ENCODE measurements around the gene PIGW. TPM values are rescaled to one million over a fixed set of nuclear protein-coding genes. Genes with fewer than 3 reads are reported as not detected.

PIGW gene
- total and polyA plus RNA-seq, 9 of the 15 experiments (the other 6 are each of a cell fraction or from before 2014, with no cell fraction given) = 9.5 to 33.9 (median 21.2) TPM

DNA sequence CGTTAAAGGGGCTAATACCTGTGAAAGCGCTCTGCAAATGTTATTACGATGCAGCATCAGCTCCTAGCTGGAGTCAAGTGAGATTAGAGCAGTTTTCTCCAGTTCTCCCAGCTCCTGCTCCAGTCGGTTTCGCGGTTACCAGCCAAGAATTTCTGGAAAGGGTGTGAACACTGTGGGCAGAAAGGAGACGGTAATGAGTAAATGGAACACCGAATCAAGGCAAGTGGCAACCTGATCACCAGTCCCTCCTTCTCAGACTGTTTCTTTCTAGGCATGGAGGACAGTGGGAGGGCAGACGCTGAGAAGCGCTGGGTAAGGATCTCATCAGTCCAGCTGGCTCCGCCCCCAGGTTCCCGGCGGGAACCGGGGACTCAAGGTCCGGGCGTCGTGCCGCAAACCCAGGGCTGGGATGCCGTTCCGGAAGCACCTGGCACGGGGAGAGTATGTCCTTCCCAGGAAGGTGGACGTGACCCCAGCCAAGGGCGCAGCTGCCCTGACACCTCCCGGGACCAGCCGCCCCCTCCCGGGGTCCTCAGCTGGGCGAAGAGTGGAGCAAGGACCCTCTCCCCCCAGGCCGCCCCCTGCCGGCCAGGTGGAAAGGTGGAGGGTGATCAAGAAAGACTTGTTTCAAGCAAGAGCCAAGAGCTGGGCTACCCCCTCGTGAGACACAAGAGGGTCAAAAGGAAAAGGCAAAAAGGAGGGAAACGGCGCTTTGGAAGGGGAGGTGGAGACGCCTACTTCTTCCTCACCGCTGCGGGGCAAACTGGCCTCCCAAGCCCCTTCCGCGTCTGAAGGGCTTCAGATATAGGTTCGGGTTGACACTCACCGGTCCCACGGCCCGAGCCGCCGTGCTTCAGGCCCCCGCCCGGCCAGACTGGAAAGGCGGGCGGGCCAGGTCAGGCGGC, 600 bp upstream of the PIGW start:
- ChIA-PET CTCF (ENCODE audit: low intra/inter-chr PET ratio) (no interaction called here), POLR2A (interaction anchor here (0.5 to 3.6 kb wide), 10 partner anchors 10 to 876 kb away, joined by 3 to 72 read pairs (median 4); partner anchors contain the start of gene GGNBP2)
- Histone ChIP-seq H3K9ac (ENCODE audit: insufficient read depth in 1 of 2, low read depth in 2 of 2, low read length in 2 of 2) (peak overlapping the region; percentile 99 to 100), H3K4me2 (ENCODE audit: insufficient read depth, low read length) (peak overlapping the region; percentile 99), H3K36me3 (ENCODE audit: control insufficient read depth, insufficient read depth, low read length) (peaks cover 68% of the 10 kb centered on the region), H4K20me1 (replicated peaks; ENCODE audit: control insufficient read depth, insufficient read depth, low read length) (0 out of 2 replicates have a peak, but pooled peaks cover 4% of the 10 kb centered on the region), H3K9me3 (replicated peaks; ENCODE audit: control insufficient read depth, insufficient read depth, low read depth, low read length) (no peaks in the 10 kb centered on the region), H3K27ac (ENCODE audit: extremely low read depth, low read depth, low read length) (peak overlapping the region; percentile 100), H3K9me1 (ENCODE audit: control insufficient read depth, insufficient read depth, low read length) (no peaks in the 10 kb centered on the region), H3K4me3 (peak overlapping the region; percentile 57), H3K79me2 (ENCODE audit: control insufficient read depth, insufficient read depth, low read length) (peaks cover 71% of the 10 kb centered on the region), H2AFZ (ENCODE audit: low read depth, low read length) (peak overlapping the region; percentile 95), H3K27me3 (ENCODE audit: control insufficient read depth in 2 of 2, insufficient read depth in 2 of 2, low read length in 2 of 2) (no peaks in the 10 kb centered on the region), H3K4me1 (replicated peaks in 1 of 2; ENCODE audit: control insufficient read depth in 2 of 2, insufficient read depth in 2 of 2, low read length in 2 of 2) (peaks cover 26 to 30% of the 10 kb centered on the region in 2 experiments)
- intact Hi-C loops (cut with micrococcal nuclease) = loop anchor here (2.0 kb wide), 2 partner anchors 57 to 67 kb away; partner anchors contain the start of genes DHRS11 and MRM1
- FAIRE-seq (no peak), DNase-seq (ENCODE audit: extremely low read depth in 1 of 4, low spot score in 3 of 4) (peak; percentile 78 to 90 (median 78)), ATAC-seq (peak; percentile 74)
- BruUV-seq (replicated peaks) = no TSS peak
- in situ Hi-C loops (cut with MboI) = no loop called here
- WGBS (ENCODE audit: insufficient coverage, low coverage, missing lambda C conversion rate) = under 1% methylated on average over 45 of the region's 48 CpGs
- TF ChIP-seq SIN3B (IDR thresholded peaks at IDR 0.05; ENCODE audit: low read depth) (no peak), ZNF174 (CRISPR knock-in tag; IDR thresholded peaks at IDR 0.05) (no peak), RBM22 (IDR thresholded peaks at IDR 0.05; ENCODE audit: low read depth, low read length, poor library complexity, severe bottlenecking) (peak; percentile 77), ZNF12 (CRISPR knock-in tag; IDR thresholded peaks at IDR 0.05) (peak; percentile 48; the same call in 1 of the 2 replicates), ZEB2 (IDR thresholded peaks at IDR 0.05) (peak; percentile 95), SMARCA4 (IDR thresholded peaks at IDR 0.05) (peak; percentile 48; the same call in 1 of the 2 replicates), CBFA2T2 (conservative IDR thresholded peaks at IDR 0.05) (no peak), ZNF583 (CRISPR knock-in tag; IDR thresholded peaks at IDR 0.05) (0 out of 2 replicates have a peak, but pooled peaks have one; percentile 62), ZNF431 (CRISPR knock-in tag; IDR thresholded peaks at IDR 0.05) (peak; percentile 41; the same call in 1 of the 2 replicates), RBM39 (optimal IDR thresholded peaks at IDR 0.05; ENCODE audit: low read depth, low read length) (no peak), SAFB (IDR thresholded peaks at IDR 0.05; ENCODE audit: borderline replicate concordance, low read depth, low read length) (no peak), E2F3 (CRISPR knock-in tag; IDR thresholded peaks at IDR 0.05) (peak; percentile 70), SRSF3 (IDR thresholded peaks at IDR 0.05; ENCODE audit: insufficient read depth, low read length) (0 out of 2 replicates have a peak, but pooled peaks have one; percentile 53)
- TF ChIP-seq, protein P1, sequence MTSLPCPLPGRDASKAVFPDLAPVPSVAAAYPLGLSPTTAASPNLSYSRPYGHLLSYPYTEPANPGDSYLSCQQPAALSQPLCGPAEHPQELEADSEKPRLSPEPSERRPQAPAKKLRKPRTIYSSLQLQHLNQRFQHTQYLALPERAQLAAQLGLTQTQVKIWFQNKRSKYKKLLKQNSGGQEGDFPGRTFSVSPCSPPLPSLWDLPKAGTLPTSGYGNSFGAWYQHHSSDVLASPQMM (CRISPR knock-in tag; IDR thresholded peaks at IDR 0.05) = no peak
- TF ChIP-seq, protein P2, sequence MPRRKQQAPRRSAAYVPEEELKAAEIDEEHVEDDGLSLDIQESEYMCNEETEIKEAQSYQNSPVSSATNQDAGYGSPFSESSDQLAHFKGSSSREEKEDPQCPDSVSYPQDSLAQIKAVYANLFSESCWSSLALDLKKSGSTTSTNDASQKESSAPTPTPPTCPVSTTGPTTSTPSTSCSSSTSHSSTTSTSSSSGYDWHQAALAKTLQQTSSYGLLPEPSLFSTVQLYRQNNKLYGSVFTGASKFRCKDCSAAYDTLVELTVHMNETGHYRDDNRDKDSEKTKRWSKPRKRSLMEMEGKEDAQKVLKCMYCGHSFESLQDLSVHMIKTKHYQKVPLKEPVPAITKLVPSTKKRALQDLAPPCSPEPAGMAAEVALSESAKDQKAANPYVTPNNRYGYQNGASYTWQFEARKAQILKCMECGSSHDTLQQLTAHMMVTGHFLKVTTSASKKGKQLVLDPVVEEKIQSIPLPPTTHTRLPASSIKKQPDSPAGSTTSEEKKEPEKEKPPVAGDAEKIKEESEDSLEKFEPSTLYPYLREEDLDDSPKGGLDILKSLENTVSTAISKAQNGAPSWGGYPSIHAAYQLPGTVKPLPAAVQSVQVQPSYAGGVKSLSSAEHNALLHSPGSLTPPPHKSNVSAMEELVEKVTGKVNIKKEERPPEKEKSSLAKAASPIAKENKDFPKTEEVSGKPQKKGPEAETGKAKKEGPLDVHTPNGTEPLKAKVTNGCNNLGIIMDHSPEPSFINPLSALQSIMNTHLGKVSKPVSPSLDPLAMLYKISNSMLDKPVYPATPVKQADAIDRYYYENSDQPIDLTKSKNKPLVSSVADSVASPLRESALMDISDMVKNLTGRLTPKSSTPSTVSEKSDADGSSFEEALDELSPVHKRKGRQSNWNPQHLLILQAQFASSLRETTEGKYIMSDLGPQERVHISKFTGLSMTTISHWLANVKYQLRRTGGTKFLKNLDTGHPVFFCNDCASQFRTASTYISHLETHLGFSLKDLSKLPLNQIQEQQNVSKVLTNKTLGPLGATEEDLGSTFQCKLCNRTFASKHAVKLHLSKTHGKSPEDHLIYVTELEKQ (CRISPR knock-in tag; IDR thresholded peaks at IDR 0.05) = no peak
- TF ChIP-seq, protein P3, sequence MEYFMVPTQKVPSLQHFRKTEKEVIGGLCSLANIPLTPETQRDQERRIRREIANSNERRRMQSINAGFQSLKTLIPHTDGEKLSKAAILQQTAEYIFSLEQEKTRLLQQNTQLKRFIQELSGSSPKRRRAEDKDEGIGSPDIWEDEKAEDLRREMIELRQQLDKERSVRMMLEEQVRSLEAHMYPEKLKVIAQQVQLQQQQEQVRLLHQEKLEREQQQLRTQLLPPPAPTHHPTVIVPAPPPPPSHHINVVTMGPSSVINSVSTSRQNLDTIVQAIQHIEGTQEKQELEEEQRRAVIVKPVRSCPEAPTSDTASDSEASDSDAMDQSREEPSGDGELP (CRISPR knock-in tag; IDR thresholded peaks at IDR 0.05; ENCODE audit: borderline replicate concordance) = peak; percentile 68
- TF ChIP-seq, protein P4, sequence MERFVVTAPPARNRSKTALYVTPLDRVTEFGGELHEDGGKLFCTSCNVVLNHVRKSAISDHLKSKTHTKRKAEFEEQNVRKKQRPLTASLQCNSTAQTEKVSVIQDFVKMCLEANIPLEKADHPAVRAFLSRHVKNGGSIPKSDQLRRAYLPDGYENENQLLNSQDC (CRISPR knock-in tag; IDR thresholded peaks at IDR 0.05) = 0 out of 2 replicates have a peak, but pooled peaks have one; percentile 22
